RPMI7951 (cell line): ENCODE measurements around the gene KPNA2. TPM values are rescaled to one million over a fixed set of nuclear protein-coding genes. Genes with fewer than 3 reads are reported as not detected.
"Not testable (repeated sequence)": the region's sequence is repeated elsewhere in the genome, so short reads cannot be mapped to it uniquely, and the experiment has no call there.

Source experiments
- DNase-seq: peaks from one replicate; pipeline ENCODE4 v3.0.0-alpha.2; 2012; ENCODE audit warnings: low read depth
- total RNA-seq: library from RNA; depleted of rRNA; stranded (reverse); fragments of >200 nt; shearing (Covaris generic); gene quantifications from 2 replicates; pipeline ENCODE4 v1.2.3, GENCODE V29; 2014; rRNA removed

The KPNA2 gene
- total RNA-seq, result 360 and 422 TPM in 2 replicates

GRCh38 chr17:68035523-68036303, at the start of gene KPNA2:
Gene KPNA2 (plus strand): TSS chr17:68035735. CDS start chr17:68037133, 1,398 bp downstream.
- DNase-seq, result peak; percentile 96

GRCh38 chr17:67990909-67991308, 44.6 kb upstream of the KPNA2 start:
- DNase-seq, result no peak

- no peak for DNase-seq
These were observed 42.9 kb upstream of the KPNA2 start for GRCh38 chr17:67992548-67993152.

- DNase-seq, result peak; percentile 81
These were observed 42.2 kb upstream of the KPNA2 start for GRCh38 chr17:67993153-67993997.

- peak; percentile 7 for DNase-seq
These were observed 41.6 kb upstream of the KPNA2 start for GRCh38 chr17:67993998-67994361.

GRCh38 chr17:67994817-67995569, 40.5 kb upstream of the KPNA2 start:
- peak; percentile 71 for DNase-seq

GRCh38 chr17:67995570-67996263, 39.8 kb upstream of the KPNA2 start:
- peak; percentile 9 for DNase-seq

- not testable (repeated sequence) for DNase-seq
These were observed 39.0 kb upstream of the KPNA2 start, which contains the start of gene C17orf58 for GRCh38 chr17:67996301-67997171. Gene C17orf58 (minus strand): TSS chr17:67996469. CDS start chr17:67996198, 271 bp downstream.

GRCh38 chr17:67998466-67998865, 37.1 kb upstream of the KPNA2 start:
- DNase-seq, result no peak

- DNase-seq, result no peak
These were observed 36.1 kb upstream of the KPNA2 start for GRCh38 chr17:67999291-67999911.

- DNase-seq, result no peak
These were observed 31.3 kb upstream of the KPNA2 start for GRCh38 chr17:68004201-68004600.

- no peak for DNase-seq
These were observed 28.7 kb upstream of the KPNA2 start for GRCh38 chr17:68006797-68007196.

- DNase-seq, result peak; percentile 37
These were observed 24.3 kb upstream of the KPNA2 start for GRCh38 chr17:68011199-68011665.

GRCh38 chr17:68013385-68013784, 22.1 kb upstream of the KPNA2 start:
- DNase-seq, result no peak

- DNase-seq, result no peak
These were observed 20.3 kb upstream of the KPNA2 start for GRCh38 chr17:68015081-68015723.

GRCh38 chr17:68016838-68017237, 18.7 kb upstream of the KPNA2 start:
- no peak for DNase-seq

- DNase-seq, result not testable (repeated sequence)
These were observed 17.0 kb upstream of the KPNA2 start for GRCh38 chr17:68018493-68018892.

GRCh38 chr17:68019336-68019674, 16.2 kb upstream of the KPNA2 start:
- DNase-seq, result no peak
